Measurements from ENCODE around the gene TUBA8.
"Not testable (repeated sequence)": the region's sequence is repeated elsewhere in the genome, so short reads cannot be mapped to it uniquely, and the experiment has no call there.

The TUBA8 gene

DNA sequence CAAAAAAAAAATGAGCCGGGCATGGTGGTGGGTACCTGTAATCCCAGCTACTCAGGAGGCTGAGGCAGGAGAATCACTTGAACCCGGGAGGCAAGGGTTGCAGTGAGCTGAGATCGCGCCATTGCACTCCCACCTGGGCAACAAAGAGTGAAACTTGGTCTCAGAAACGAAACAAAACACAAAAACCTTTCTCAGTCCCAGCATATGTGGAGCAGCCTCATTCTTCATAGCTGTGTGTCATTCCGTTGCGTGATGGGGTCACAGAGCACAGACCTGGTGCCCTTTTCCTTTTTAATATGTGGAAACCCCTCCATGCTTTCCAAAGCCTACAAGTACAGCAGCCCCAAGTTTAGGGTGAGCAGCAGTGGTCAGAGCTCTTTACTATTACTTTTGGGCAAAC lies 19.1 kb upstream of the TUBA8 start:
- H3K27me3 ChIP-seq (ENCODE audit: control insufficient read depth, insufficient read depth, low read length), result no peaks in the 10 kb centered on the region
- H3K9me3 ChIP-seq (ENCODE audit: control insufficient read depth, insufficient read depth, low read length), result no peaks in the 10 kb centered on the region
- WGBS (ENCODE audit: insufficient coverage, insufficient read length), result no CpG with 5 or more reads among the region's 7 CpGs
- H3K27ac ChIP-seq (ENCODE audit: low read length), result no peak overlapping the region
- no peak overlapping the region for H3K4me3 ChIP-seq (ENCODE audit: low read length)
- peaks cover 9% of the 10 kb centered on the region for H3K36me3 ChIP-seq (ENCODE audit: control insufficient read depth, insufficient read depth, low read length)
- no peaks in the 10 kb centered on the region for H3K4me1 ChIP-seq (ENCODE audit: control insufficient read depth, insufficient read depth, low read length)
- DNase-seq (ENCODE audit: low read depth, low spot score), result no peak

DNA sequence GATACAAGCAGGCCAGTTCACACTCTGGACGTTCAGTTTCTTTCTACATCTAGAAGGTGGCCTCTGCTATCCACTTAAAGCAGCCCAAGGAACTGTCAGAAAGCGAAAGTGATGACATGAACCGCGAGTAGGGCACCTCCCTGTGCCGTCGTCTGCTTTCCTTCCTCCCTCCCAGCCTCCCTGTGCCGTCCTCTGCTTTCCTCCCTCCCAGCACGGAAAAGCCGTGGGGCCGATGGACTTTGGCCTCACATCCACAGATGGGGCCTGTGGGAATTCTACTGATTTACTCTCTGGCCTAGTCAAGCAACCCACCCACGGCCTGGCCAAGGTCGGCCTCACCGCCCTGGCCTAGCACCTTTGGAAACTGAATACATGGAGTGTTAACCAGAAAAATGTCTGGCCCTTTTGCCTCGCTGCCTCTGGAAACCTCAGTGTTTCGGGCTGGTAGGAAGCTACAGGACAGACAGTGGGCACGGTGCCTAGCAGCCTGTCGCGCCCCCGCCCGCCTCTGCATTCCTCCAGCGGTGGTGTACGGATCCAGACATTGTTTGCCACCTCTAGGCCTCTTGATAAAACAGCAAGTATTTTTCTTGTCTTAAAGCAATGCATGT lies 18.6 kb upstream of the TUBA8 start:
- no CpG with 5 or more reads among the region's 22 CpGs for WGBS (ENCODE audit: insufficient coverage, insufficient read length)
- no peaks in the 10 kb centered on the region for H3K27me3 ChIP-seq (ENCODE audit: control insufficient read depth, insufficient read depth, low read length)
- no peak overlapping the region for H3K27ac ChIP-seq (ENCODE audit: low read length)
- H3K4me1 ChIP-seq (ENCODE audit: control insufficient read depth, insufficient read depth, low read length), result no peaks in the 10 kb centered on the region
- peaks cover 9% of the 10 kb centered on the region for H3K36me3 ChIP-seq (ENCODE audit: control insufficient read depth, insufficient read depth, low read length)
- no peak for DNase-seq (ENCODE audit: low read depth, low spot score)
- no peaks in the 10 kb centered on the region for H3K9me3 ChIP-seq (ENCODE audit: control insufficient read depth, insufficient read depth, low read length)
- H3K4me3 ChIP-seq (ENCODE audit: low read length), result no peak overlapping the region

DNA sequence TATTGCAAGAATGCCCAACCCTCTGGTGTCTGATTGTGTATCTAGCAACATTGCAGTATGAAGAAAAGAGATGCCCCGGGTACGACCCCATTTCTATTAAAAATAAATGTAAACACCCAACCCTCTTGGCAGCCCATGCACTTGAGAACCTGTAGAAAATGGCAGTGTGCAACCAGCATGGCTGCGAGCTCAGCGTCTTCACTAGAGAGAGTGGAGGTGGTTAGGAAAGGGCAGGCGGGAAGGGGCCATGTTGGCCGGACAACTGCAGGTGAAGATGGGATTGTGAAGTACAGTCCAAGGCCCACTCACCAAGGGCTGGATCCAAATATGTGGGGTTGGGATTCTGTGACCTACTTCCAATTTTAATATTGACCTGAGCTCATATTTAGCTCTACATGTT lies 16.9 kb upstream of the TUBA8 start:
- Histone ChIP-seq H3K27ac (ENCODE audit: low read length) (no peak overlapping the region), H3K36me3 (ENCODE audit: control insufficient read depth, insufficient read depth, low read length) (peaks cover 4% of the 10 kb centered on the region)
- no CpG with 5 or more reads among the region's 6 CpGs for WGBS (ENCODE audit: insufficient coverage, insufficient read length)

DNA sequence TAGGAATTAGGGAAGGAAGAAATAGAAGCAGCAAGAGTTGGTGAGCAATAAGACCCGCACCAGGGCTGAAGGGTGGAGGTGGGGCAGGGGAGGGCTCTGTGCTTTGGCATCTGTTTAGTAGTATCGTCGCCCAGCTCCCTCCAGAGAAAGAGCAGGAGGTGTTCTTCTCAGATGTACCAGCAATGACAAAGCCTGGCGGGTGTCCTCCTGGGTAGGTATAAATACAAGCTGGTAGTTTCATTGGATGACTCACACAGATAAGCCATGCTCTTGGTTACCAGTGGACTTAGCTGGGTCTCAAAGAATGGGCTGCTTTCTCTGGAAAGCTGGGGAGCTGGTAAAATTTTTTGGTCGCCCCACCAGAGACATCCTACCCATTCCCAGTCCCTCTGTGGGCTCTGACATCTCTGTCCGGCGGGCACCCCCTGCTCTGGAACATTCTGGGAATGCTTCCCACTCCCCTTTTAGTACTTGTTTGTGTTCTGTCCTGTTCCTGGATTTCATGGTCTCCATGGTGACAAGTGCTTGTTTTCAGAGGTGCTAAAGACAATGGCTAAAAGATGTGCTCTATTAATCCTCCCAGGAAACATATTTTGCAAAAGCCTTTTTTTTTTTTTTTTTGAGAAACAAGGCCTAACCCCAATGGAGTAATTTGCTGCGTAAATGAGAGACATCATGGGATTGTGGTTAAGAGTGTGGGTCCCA lies 15.4 kb upstream of the TUBA8 start:
- H3K36me3 ChIP-seq (ENCODE audit: control insufficient read depth, insufficient read depth, low read length), result peaks cover 4% of the 10 kb centered on the region
- H3K27me3 ChIP-seq (ENCODE audit: control insufficient read depth, insufficient read depth, low read length), result no peaks in the 10 kb centered on the region
- no peak overlapping the region for H3K27ac ChIP-seq (ENCODE audit: low read length)
- H3K9me3 ChIP-seq (ENCODE audit: control insufficient read depth, insufficient read depth, low read length), result no peaks in the 10 kb centered on the region
- DNase-seq (ENCODE audit: low read depth, low spot score), result no peak
- no CpG with 5 or more reads among the region's 8 CpGs for WGBS (ENCODE audit: insufficient coverage, insufficient read length)
- no peak overlapping the region for H3K4me3 ChIP-seq (ENCODE audit: low read length)
- H3K4me1 ChIP-seq (ENCODE audit: control insufficient read depth, insufficient read depth, low read length), result no peaks in the 10 kb centered on the region

More for the DNA sequence above, 16.9 kb upstream of the TUBA8 start:
- Histone ChIP-seq H3K27me3 (ENCODE audit: control insufficient read depth, insufficient read depth, low read length) (no peaks in the 10 kb centered on the region), H3K9me3 (ENCODE audit: control insufficient read depth, insufficient read depth, low read length) (no peaks in the 10 kb centered on the region), H3K4me3 (ENCODE audit: low read length) (no peak overlapping the region), H3K4me1 (ENCODE audit: control insufficient read depth, insufficient read depth, low read length) (no peaks in the 10 kb centered on the region)
- no peak for DNase-seq (ENCODE audit: low read depth, low spot score)

DNA sequence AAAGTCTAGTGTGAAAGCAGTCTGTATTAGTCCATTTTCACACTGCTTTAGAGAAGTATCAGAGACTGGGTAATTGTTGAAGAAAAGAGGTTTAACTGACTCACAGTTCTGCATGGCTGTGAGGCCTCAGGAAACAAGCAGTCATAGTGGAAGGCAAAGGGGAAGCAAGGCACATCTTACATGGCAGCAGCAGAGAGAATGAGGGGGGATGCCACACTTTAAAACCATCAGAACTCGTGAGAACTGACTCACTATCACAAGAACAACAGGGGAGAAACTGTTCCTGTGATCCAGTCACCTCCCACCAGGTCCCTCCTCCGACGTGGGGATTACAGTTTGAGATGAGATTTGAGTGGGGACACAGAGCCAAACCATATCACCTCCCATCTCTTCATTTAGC lies 13.8 kb upstream of the TUBA8 start:
- H3K4me1 ChIP-seq (ENCODE audit: control insufficient read depth, insufficient read depth, low read length), result no peaks in the 10 kb centered on the region
- no peak overlapping the region for H3K27ac ChIP-seq (ENCODE audit: low read length)
- H3K4me3 ChIP-seq (ENCODE audit: low read length), result no peak overlapping the region
- no CpG with 5 or more reads among the region's 3 CpGs for WGBS (ENCODE audit: insufficient coverage, insufficient read length)
- peaks cover 3% of the 10 kb centered on the region; the same call in 1 of the 2 replicates for H3K36me3 ChIP-seq (ENCODE audit: control insufficient read depth, insufficient read depth, low read length)
- H3K27me3 ChIP-seq (ENCODE audit: control insufficient read depth, insufficient read depth, low read length), result no peaks in the 10 kb centered on the region
- no peak for DNase-seq (ENCODE audit: low read depth, low spot score)
- no peaks in the 10 kb centered on the region for H3K9me3 ChIP-seq (ENCODE audit: control insufficient read depth, insufficient read depth, low read length)

DNA sequence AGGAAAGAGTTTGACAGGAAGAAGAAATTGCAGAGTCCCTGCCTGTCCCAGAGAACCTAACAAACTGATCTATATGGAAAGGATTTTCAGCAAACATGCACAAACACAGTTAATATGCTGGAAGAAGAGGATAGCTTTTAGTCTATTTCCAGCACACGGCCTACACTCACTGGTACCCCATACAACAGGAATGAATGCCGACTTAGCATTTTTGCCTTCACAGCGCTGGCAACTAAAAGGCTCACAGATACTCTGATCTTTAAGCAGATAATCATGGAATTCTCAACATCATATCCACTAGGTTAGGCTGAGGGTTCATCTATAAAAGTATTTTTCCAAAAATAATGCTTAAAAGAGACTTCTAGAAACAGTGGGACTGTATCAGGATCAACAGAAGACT lies 9.8 kb upstream of the TUBA8 start:
- H3K9me3 ChIP-seq (ENCODE audit: control insufficient read depth, insufficient read depth, low read length), result no peaks in the 10 kb centered on the region
- no peaks in the 10 kb centered on the region for H3K36me3 ChIP-seq (ENCODE audit: control insufficient read depth, insufficient read depth, low read length)
- no peaks in the 10 kb centered on the region for H3K27me3 ChIP-seq (ENCODE audit: control insufficient read depth, insufficient read depth, low read length)
- H3K4me3 ChIP-seq (ENCODE audit: low read length), result no peak overlapping the region
- DNase-seq (ENCODE audit: low read depth, low spot score), result no peak
- WGBS (ENCODE audit: insufficient coverage, insufficient read length), result no CpG with 5 or more reads among the region's 3 CpGs
- H3K27ac ChIP-seq (ENCODE audit: low read length), result no peak overlapping the region
- H3K4me1 ChIP-seq (ENCODE audit: control insufficient read depth, insufficient read depth, low read length), result no peaks in the 10 kb centered on the region

DNA sequence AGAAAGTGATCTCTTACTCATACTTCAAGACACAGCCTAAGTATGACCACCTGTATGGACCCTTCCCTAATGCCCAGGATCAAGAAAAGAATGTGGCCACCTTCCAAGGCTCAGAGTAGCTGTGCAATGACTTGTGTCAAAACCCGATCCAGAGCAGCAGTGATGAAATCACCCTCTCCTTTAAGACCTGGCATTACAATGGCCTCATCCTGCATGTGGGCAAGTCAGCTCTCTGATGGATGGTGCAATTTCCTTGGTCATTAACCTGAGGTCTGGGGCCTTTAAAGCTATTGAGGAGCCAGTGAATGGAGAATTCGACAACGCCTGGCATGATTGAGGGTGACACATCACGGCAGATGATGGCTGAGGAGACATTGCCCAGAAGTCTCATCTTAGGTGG lies 9.1 kb upstream of the TUBA8 start:
- no CpG with 5 or more reads among the region's 4 CpGs for WGBS (ENCODE audit: insufficient coverage, insufficient read length)
- Histone ChIP-seq H3K27me3 (ENCODE audit: control insufficient read depth, insufficient read depth, low read length) (no peaks in the 10 kb centered on the region), H3K36me3 (ENCODE audit: control insufficient read depth, insufficient read depth, low read length) (no peaks in the 10 kb centered on the region), H3K4me1 (ENCODE audit: control insufficient read depth, insufficient read depth, low read length) (no peaks in the 10 kb centered on the region), H3K4me3 (ENCODE audit: low read length) (no peak overlapping the region), H3K9me3 (ENCODE audit: control insufficient read depth, insufficient read depth, low read length) (no peaks in the 10 kb centered on the region; the same call in 1 of the 2 replicates), H3K27ac (ENCODE audit: low read length) (no peak overlapping the region)
- no peak for DNase-seq (ENCODE audit: low read depth, low spot score)

DNA sequence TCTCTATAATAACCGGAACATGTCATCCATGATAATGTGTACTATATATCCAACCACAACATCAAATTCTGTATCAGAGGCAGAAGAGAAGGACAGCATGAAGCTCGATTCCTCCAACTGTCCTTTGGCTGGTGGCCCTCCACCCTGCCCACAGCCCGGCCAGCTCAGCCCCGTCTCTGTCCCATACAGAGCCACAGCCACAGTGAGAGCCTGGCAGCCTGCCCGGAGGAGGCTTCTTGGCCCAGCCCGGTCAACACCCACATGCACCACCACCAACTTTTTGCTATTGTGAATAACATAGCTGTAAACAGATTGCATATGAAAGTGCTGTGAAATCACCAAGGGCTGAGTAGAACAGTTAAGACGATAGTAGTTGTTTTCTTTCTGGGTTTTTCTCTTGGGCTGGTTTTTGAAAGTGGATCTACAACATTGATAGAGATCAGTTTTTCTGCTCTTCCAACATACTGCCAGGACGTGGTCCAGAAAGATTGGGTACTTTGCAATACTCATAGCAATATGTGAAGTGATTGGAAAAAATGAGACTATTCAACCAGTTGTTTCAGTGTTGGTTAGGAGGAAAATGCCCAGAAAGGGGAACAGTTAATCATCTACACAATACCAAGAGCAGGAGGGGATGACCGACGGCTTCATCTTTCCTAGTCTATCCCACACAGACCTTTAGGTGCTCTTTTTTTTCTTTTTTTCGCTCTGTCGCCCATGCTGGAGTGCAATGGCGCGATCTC lies 6.9 kb upstream of the TUBA8 start:
- no peak for DNase-seq (ENCODE audit: low read depth, low spot score)
- no peaks in the 10 kb centered on the region for H3K4me1 ChIP-seq (ENCODE audit: control insufficient read depth, insufficient read depth, low read length)
- H3K27ac ChIP-seq (ENCODE audit: low read length), result no peak overlapping the region
- no CpG with 5 or more reads among the region's 14 CpGs for WGBS (ENCODE audit: insufficient coverage, insufficient read length)
- H3K9me3 ChIP-seq (ENCODE audit: control insufficient read depth, insufficient read depth, low read length), result no peaks in the 10 kb centered on the region; the same call in none of the 2 replicates
- H3K4me3 ChIP-seq (ENCODE audit: low read length), result no peak overlapping the region
- no peaks in the 10 kb centered on the region for H3K36me3 ChIP-seq (ENCODE audit: control insufficient read depth, insufficient read depth, low read length)
- no peaks in the 10 kb centered on the region; the same call in 1 of the 2 replicates for H3K27me3 ChIP-seq (ENCODE audit: control insufficient read depth, insufficient read depth, low read length)

DNA sequence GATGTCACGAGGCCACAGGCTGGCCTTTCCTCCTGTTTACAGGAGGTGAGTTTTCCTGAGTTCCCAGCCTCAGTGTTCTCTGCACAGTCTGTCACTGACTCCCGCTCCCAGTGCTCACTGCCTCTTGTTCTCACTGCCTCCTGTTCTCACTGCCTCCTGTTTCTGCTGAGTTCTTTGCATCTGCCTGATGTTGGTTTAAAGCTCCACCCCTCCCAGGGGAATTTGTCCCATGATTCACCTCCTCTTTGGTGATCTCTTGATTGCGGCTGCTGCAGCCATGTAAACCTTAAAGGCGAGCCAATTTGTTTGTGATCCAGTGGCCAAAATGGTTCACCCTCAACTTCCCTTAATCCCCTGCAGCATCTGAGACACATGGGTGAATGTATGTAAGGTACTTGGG lies 6.0 kb upstream of the TUBA8 start:
- Histone ChIP-seq H3K4me3 (ENCODE audit: low read length) (no peak overlapping the region), H3K4me1 (ENCODE audit: control insufficient read depth, insufficient read depth, low read length) (no peaks in the 10 kb centered on the region), H3K36me3 (ENCODE audit: control insufficient read depth, insufficient read depth, low read length) (no peaks in the 10 kb centered on the region), H3K27ac (ENCODE audit: low read length) (no peak overlapping the region), H3K9me3 (ENCODE audit: control insufficient read depth, insufficient read depth, low read length) (no peaks in the 10 kb centered on the region; the same call in none of the 2 replicates), H3K27me3 (ENCODE audit: control insufficient read depth, insufficient read depth, low read length) (peaks cover 3% of the 10 kb centered on the region)
- DNase-seq (ENCODE audit: low read depth, low spot score), result no peak
- WGBS (ENCODE audit: insufficient coverage, insufficient read length), result no CpG with 5 or more reads among the region's 4 CpGs

DNA sequence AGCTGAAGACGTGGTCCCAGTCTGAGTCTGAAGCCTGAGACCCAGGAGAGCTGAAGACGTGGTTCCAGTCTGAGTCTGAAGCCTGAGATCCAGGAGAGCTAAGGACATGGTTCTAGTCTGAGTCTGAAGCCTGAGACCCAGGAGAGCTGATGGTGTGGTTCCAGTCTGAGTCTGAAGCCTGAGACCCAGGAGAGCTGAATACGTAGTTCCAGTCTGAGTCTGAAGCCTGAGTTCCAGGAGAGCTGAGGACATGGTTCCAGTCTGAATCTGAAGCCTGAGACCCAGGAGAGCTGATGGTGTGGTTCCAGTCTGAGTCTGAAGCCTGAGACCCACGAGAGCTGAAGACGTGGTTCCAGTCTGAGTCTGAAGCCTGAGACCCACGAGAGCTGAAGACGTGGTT lies 4.6 kb upstream of the TUBA8 start:
- WGBS (ENCODE audit: insufficient coverage, insufficient read length), result no CpG with 5 or more reads among the region's 7 CpGs
- not testable (repeated sequence) for DNase-seq (ENCODE audit: low read depth, low spot score); H3K4me1 ChIP-seq (ENCODE audit: control insufficient read depth, insufficient read depth, low read length); H3K27ac ChIP-seq (ENCODE audit: low read length); H3K36me3 ChIP-seq (ENCODE audit: control insufficient read depth, insufficient read depth, low read length); H3K4me3 ChIP-seq (ENCODE audit: low read length); H3K9me3 ChIP-seq (ENCODE audit: control insufficient read depth, insufficient read depth, low read length)
- H3K27me3 ChIP-seq (ENCODE audit: control insufficient read depth, insufficient read depth, low read length), result peaks cover 13% of the 10 kb centered on the region

Measured in iPS DF 6.9 (cell line).